Endothelial cell of umbilical vein (primary cell): Measurements from ENCODE around the gene PTX3. TPM values are rescaled to one million over a fixed set of nuclear protein-coding genes. Genes with fewer than 3 reads are reported as not detected.

Experiments
- BruUV-seq: library from RNA; stranded (reverse); fragments of 400-500 nt; replicated peaks from 2 replicates; lab custom pipeline; 2021; lab: Mats Ljungman, UMichigan
- CTCF ChIA-PET: fragments of 300-600, 350-600 bp; sonication (Branson Sonifier 250); formaldehyde crosslinking; loops from one replicate; lab custom pipeline; 2021; ENCODE audit warnings: antibody characterized with exemption, inconsistent platforms; lab: Charles Lee
- POLR2A ChIA-PET: fragments of 300-600, 350-600 bp; sonication (Branson Sonifier 250); formaldehyde crosslinking; loops from one replicate; lab custom pipeline; 2021; ENCODE audit warnings: antibody characterized with exemption, inconsistent platforms; lab: Charles Lee
- DNase-seq: peaks from one replicate; pipeline ENCODE4 v3.0.0-alpha.2; 2011; ENCODE audit warnings: low read depth, low spot score
- FAIRE-seq: peaks from 2 replicates; lab custom pipeline; 2011; peaks lifted over from hg19 to GRCh38; lab: Jason Lieb, UNC
- H2AFZ ChIP-seq: 2 replicates; pipeline ENCODE4 v1.6.0; 2012; ENCODE audit warnings: low read depth, low read length, control low read depth, inconsistent platforms
- H3K27ac ChIP-seq: 2 replicates; pipeline ENCODE4 v1.5.1; 2011; ENCODE audit warnings: low read depth, mild to moderate bottlenecking, control low read depth, low read length, moderate library complexity; ENCODE audit not compliant: insufficient read depth
- H3K27me3 ChIP-seq, 2 experiments: 2 replicates each; pipeline versions ENCODE4 v1.6.0 to v1.6.1; 2011; ENCODE audit warnings: low read length in 2 of 2, mixed read lengths in 1 of 2; ENCODE audit not compliant: control insufficient read depth in 2 of 2, insufficient read depth in 2 of 2
- H3K36me3 ChIP-seq, 2 experiments: 2 replicates in 1 of 2; 3 replicates in 1 of 2; pipeline ENCODE4 v1.5.1; 2011; ENCODE audit warnings: low read length in 2 of 2, mild to moderate bottlenecking in 1 of 2, moderate library complexity in 1 of 2; ENCODE audit not compliant: control insufficient read depth in 2 of 2, insufficient read depth in 2 of 2; ENCODE audit errors: extremely low read depth in 1 of 2
- H3K4me1 ChIP-seq: 3 replicates; pipeline ENCODE4 v1.5.1; 2011; ENCODE audit warnings: mild to moderate bottlenecking, low read length; ENCODE audit not compliant: control insufficient read depth, insufficient read depth; ENCODE audit errors: extremely low read depth
- H3K4me2 ChIP-seq: 2 replicates; pipeline ENCODE4 v1.6.1; 2011; ENCODE audit warnings: low read length, control low read depth, mixed read lengths; ENCODE audit not compliant: insufficient read depth
- H3K4me3 ChIP-seq, 3 experiments: fragments of 200-600 bp in 1 of 3; sonication (generic), shearing (Covaris generic) in 1 of 3; replicated peaks in 1 of 3; 2 replicates each; pipeline ENCODE4 v1.5.1; 2011 to 2016; ENCODE audit warnings: control low read depth in 3 of 3, low read length in 3 of 3, mild to moderate bottlenecking in 2 of 3, inconsistent platforms in 1 of 3, low read depth in 1 of 3, moderate library complexity in 1 of 3; ENCODE audit not compliant: insufficient read depth in 1 of 3
- H3K79me2 ChIP-seq: 2 replicates; pipeline ENCODE4 v1.6.0; 2012; ENCODE audit warnings: low read length, inconsistent platforms; ENCODE audit not compliant: control insufficient read depth, insufficient read depth
- H3K9ac ChIP-seq: replicated peaks from 2 replicates; pipeline ENCODE3; 2011; ENCODE audit warnings: low read length, control low read depth; ENCODE audit not compliant: insufficient read depth; ENCODE audit errors: extremely low read depth
- H3K9me1 ChIP-seq: replicated peaks from 3 replicates; pipeline ENCODE4 v1.6.0; 2011; ENCODE audit warnings: mild to moderate bottlenecking, low read length; ENCODE audit not compliant: control insufficient read depth, insufficient read depth; ENCODE audit errors: extremely low read depth
- H3K9me3 ChIP-seq: replicated peaks from 2 replicates; pipeline ENCODE4 v1.5.1; 2012; ENCODE audit warnings: low read length, inconsistent platforms; ENCODE audit not compliant: control insufficient read depth, insufficient read depth
- H4K20me1 ChIP-seq: replicated peaks from 2 replicates; pipeline ENCODE3; 2011; ENCODE audit warnings: mild to moderate bottlenecking, low read length; ENCODE audit not compliant: control insufficient read depth, insufficient read depth; ENCODE audit errors: extremely low read depth
- CTCF ChIP-seq, 2 donors: IDR thresholded peaks; 1 replicate in 1 of 2; 2 replicates in 1 of 2; pipeline ENCODE4 v1.5.1; 2011; ENCODE audit warnings: low read length in 2 of 2, mild to moderate bottlenecking in 2 of 2, moderate library complexity in 2 of 2, control low read depth in 1 of 2, inconsistent platforms in 1 of 2, low read depth in 1 of 2; ENCODE audit not compliant: insufficient read depth in 1 of 2; ENCODE audit errors: extremely low read depth in 1 of 2
- EZH2 ChIP-seq: IDR thresholded peaks from 2 replicates; pipeline ENCODE4 v1.6.1; 2012; ENCODE audit warnings: borderline replicate concordance, low read depth, mild to moderate bottlenecking, moderate library complexity, low read length, inconsistent platforms; ENCODE audit not compliant: severe bottlenecking
- FOS ChIP-seq: IDR thresholded peaks from 2 replicates; pipeline ENCODE4 v1.6.1; 2011; ENCODE audit warnings: mild to moderate bottlenecking, low read length, moderate library complexity, borderline replicate concordance; ENCODE audit not compliant: insufficient read depth
- GATA2 ChIP-seq: IDR thresholded peaks from 2 replicates; pipeline ENCODE4 v1.7.0; 2011; ENCODE audit warnings: low read depth, mild to moderate bottlenecking, moderate library complexity, mixed read lengths, low read length; ENCODE audit not compliant: insufficient read length, insufficient read depth
- JUN ChIP-seq: IDR thresholded peaks from 2 replicates; pipeline ENCODE4 v1.6.1; 2011; ENCODE audit warnings: borderline replicate concordance, low read depth; ENCODE audit not compliant: insufficient read length, insufficient read depth
- MAX ChIP-seq: IDR thresholded peaks from 2 replicates; pipeline ENCODE4 v1.6.1; 2011; ENCODE audit not compliant: insufficient read depth, insufficient read length
- MYC ChIP-seq: IDR thresholded peaks from one replicate; pipeline ENCODE4 v1.6.1; 2011; ENCODE audit warnings: mild to moderate bottlenecking, low read depth, low read length
- POLR2A ChIP-seq: IDR thresholded peaks from 2 replicates; pipeline ENCODE4 v1.6.1; 2012; ENCODE audit warnings: low read depth, mild to moderate bottlenecking, control low read depth, low read length
- POLR2AphosphoS5 ChIP-seq: IDR thresholded peaks from 2 replicates; pipeline ENCODE4 v1.6.1; 2012; ENCODE audit warnings: low read depth, mild to moderate bottlenecking, control low read depth, low read length, moderate library complexity; ENCODE audit not compliant: insufficient read depth
- dilution Hi-C: fragments of 300-500 bp; cut with MboI; formaldehyde crosslinking; loops from one replicate; pipeline ENCODE4 v1.15.0; 2019; ENCODE audit warnings: low sequenced_read_pairs; ENCODE audit not compliant: extremely low pct_ligation_motif_present
- intact Hi-C: fragments of 100-400 bp; cut with micrococcal nuclease; formaldehyde crosslinking; loops from one replicate; pipeline ENCODE4 v1.10.0; 2022
- polyA plus RNA-seq, 4 experiments: library from polyadenylated mRNA; depleted of rRNA in 3 of 4; stranded (reverse) in 3 of 4; unstranded in 1 of 4; fragments of >200 nt; gene quantifications; 2 replicates each; pipeline versions ENCODE4 v1.2.1 to v1.2.3, GENCODE V29; 2011 to 2012; ENCODE audit warnings: missing spikeins in 1 of 4
- total RNA-seq: library from RNA; stranded (reverse); gene quantifications from 2 replicates; pipeline ENCODE4 v1.2.3, GENCODE V29; 2021

PTX3 gene
- total and polyA plus RNA-seq, 2 donors (not counting 3 experiments of a cell fraction or from before 2014, with no cell fraction given), result 122 to 172 TPM

GRCh38 chr3:157444797-157445184 lies 8.1 kb downstream of the PTX3 start:
- H3K4me3 ChIP-seq, result no peak overlapping the region
- H3K79me2 ChIP-seq, result peaks cover 36% of the 10 kb centered on the region
- POLR2A ChIA-PET, result no interaction called here
- no peaks in the 10 kb centered on the region for H4K20me1 ChIP-seq
- no peaks in the 10 kb centered on the region for H3K9me3 ChIP-seq
- CTCF ChIA-PET, result interaction anchor here (1.1 to 4.0 kb wide), 12 partner anchors 8 to 243 kb away, joined by 3 to 34 read pairs (median 6); partner anchors contain the start of gene PTX3
- H3K4me1 ChIP-seq, result peaks cover 46% of the 10 kb centered on the region
- intact Hi-C loops (loop anchor here (2.0 to 5.0 kb wide), 2 partner anchors 48 to 128 kb away; no protein-coding TSS in a partner anchor), dilution Hi-C loops (no loop called here)
- no peak overlapping the region for H3K9ac ChIP-seq
- TF ChIP-seq CTCF (IDR thresholded peaks at IDR 0.05; ENCODE audit: extremely low read depth in 1 of 2, insufficient read depth in 1 of 2, low read depth in 1 of 2, low read length in 2 of 2), result no peak
- TF ChIP-seq POLR2A, result peak; percentile 80
- H2AFZ ChIP-seq, result no peak overlapping the region
- no peak overlapping the region for H3K4me2 ChIP-seq
- DNase-seq (no peak), FAIRE-seq (no peak)
- H3K27ac ChIP-seq, result no peak overlapping the region
- no peaks in the 10 kb centered on the region for H3K27me3 ChIP-seq
- H3K9me1 ChIP-seq, result no peaks in the 10 kb centered on the region
- H3K36me3 ChIP-seq, result peaks cover 0 to 17% of the 10 kb centered on the region in 2 experiments
- no TSS peak for BruUV-seq

- Histone ChIP-seq H3K4me2 (no peak overlapping the region), H3K4me3 (no peak overlapping the region), H3K79me2 (peaks cover 28% of the 10 kb centered on the region), H3K27ac (peak overlapping the region; percentile 26), H3K4me1 (peaks cover 38% of the 10 kb centered on the region), H4K20me1 (no peaks in the 10 kb centered on the region), H3K9ac (no peak overlapping the region), H3K27me3 (no peaks in the 10 kb centered on the region), H2AFZ (no peak overlapping the region), H3K36me3 (peaks cover 0 to 18% of the 10 kb centered on the region in 2 experiments), H3K9me3 (no peaks in the 10 kb centered on the region), H3K9me1 (no peaks in the 10 kb centered on the region)
- TF ChIP-seq FOS (no peak), EZH2 (no peak), MAX (no peak), POLR2A (no peak), POLR2AphosphoS5 (no peak), GATA2 (no peak), CTCF (IDR thresholded peaks at IDR 0.05; ENCODE audit: extremely low read depth in 1 of 2, insufficient read depth in 1 of 2, low read depth in 1 of 2, low read length in 2 of 2) (no peak), JUN (no peak), MYC (no peak)
- dilution Hi-C loops (no loop called here), intact Hi-C loops (loop anchor here (2.0 to 5.0 kb wide), 3 partner anchors 47 to 207 kb away; no protein-coding TSS in a partner anchor)
- FAIRE-seq (no peak), DNase-seq (peak; percentile 33)
- no TSS peak for BruUV-seq
- ChIA-PET POLR2A (no interaction called here), CTCF (interaction anchor here (1.0 to 4.0 kb wide), 8 partner anchors 11 to 241 kb away, joined by 3 to 34 read pairs (median 4); no protein-coding TSS in a partner anchor)
Measured at GRCh38 chr3:157445857-157446256, 9.2 kb downstream of the PTX3 start.
